ENCODE data around the gene SLC16A8. TPM values are rescaled to one million over a fixed set of nuclear protein-coding genes. Genes with fewer than 3 reads are reported as not detected.

The SLC16A8 gene
- total RNA-seq, 1 experiment from 2014 or later: 1.1 TPM

DNA sequence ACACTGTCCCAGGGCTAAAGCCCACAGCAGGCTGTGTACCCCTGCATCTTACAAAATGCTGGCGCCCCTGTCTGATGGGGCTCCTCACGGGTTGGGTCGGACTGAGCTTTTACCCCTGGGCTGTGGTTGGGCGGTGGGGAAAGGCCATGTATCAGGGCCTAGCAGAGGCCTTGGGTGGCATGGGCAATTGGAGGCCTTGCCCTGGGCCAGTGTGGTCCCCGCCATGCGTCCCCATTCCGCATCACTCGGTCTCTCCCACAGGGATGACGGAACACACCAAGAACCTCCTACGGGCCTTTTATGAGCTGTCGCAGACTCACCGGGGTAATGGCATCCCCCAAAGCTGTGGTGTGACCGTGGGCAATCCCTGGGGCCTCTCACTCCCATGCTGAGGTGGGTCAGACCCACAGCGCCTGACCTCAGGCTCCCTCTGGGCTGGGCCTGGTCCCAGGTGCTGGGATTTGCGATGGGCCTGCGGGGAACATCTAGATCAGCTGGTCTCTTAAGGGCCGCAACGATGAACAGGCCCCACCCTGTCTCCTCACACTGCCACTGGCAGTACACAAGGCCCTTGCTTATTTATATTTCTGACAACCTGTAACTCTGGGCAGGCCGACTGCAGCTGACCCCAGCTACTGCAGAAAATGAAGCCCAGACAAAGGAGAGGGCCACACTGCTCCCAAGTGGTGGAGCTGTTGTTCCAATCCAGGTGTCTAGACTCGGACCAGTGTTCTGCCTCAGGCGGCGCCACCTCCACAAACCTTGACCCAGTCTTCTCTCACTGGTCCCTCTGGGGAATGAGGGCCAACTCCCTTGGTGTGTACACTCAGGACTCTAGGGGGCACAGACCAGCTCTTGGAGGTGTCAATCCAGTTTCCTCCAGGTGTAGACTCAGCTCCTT is 12.3 kb downstream of the SLC16A8 start:
- H2BK12ac ChIP-seq (ENCODE audit: insufficient read length, low read depth, low read length): no peak overlapping the region
- Mint-ChIP-seq H3K27me3 (ENCODE audit: low read depth) (no peaks in the 10 kb centered on the region), H3K9me3 (no peaks in the 10 kb centered on the region), H3K36me3 (ENCODE audit: insufficient read depth in 1 of 3, low read depth in 3 of 3) (peaks cover 9 to 61% (median 38%) of the 10 kb centered on the region in 3 experiments; a peak in 6 of 7 replicates), H3K27ac (no peak overlapping the region), H3K4me1 (peaks cover 0 to 10% of the 10 kb centered on the region in 2 experiments; a peak in 2 of 4 replicates), H3K4me3 (no peak overlapping the region)
- H2BK20ac ChIP-seq (ENCODE audit: low read depth, low read length, poor library complexity, severe bottlenecking): no peak overlapping the region
- no peak overlapping the region for H3K4me2 ChIP-seq (ENCODE audit: insufficient read depth, insufficient read length, low read length)
- H2AFZ ChIP-seq (ENCODE audit: low read length): no peak overlapping the region
- no peak overlapping the region for H3K18ac ChIP-seq (ENCODE audit: insufficient read length, low read depth, low read length)
- H2BK5ac ChIP-seq (ENCODE audit: insufficient read length, low read length): no peak overlapping the region
- H3K4ac ChIP-seq (ENCODE audit: low read depth, low read length): no peak overlapping the region
- no peaks in the 10 kb centered on the region for H3K4me1 ChIP-seq (ENCODE audit: insufficient read depth, low read length)
- no peak overlapping the region for H4K5ac ChIP-seq (ENCODE audit: insufficient read length, low read depth, low read length)
- H4K8ac ChIP-seq (replicated peaks; ENCODE audit: insufficient read length, low read depth, low read length): no peak overlapping the region
- no peak overlapping the region for H3K56ac ChIP-seq (ENCODE audit: insufficient read length, low read depth, low read length)
- no peaks in the 10 kb centered on the region for H3K79me1 ChIP-seq (ENCODE audit: insufficient read depth, low read depth, low read length, poor library complexity, severe bottlenecking)
- no CpG with 5 or more reads among the region's 22 CpGs for WGBS (ENCODE audit: extremely low coverage, insufficient read length, low lambda C conversion rate)
- no peaks in the 10 kb centered on the region for H3K9me3 ChIP-seq (ENCODE audit: control insufficient read depth, low read depth, low read length)
- no peak overlapping the region for H3K14ac ChIP-seq (ENCODE audit: insufficient read depth, low read length)
- TF ChIP-seq, protein P1, sequence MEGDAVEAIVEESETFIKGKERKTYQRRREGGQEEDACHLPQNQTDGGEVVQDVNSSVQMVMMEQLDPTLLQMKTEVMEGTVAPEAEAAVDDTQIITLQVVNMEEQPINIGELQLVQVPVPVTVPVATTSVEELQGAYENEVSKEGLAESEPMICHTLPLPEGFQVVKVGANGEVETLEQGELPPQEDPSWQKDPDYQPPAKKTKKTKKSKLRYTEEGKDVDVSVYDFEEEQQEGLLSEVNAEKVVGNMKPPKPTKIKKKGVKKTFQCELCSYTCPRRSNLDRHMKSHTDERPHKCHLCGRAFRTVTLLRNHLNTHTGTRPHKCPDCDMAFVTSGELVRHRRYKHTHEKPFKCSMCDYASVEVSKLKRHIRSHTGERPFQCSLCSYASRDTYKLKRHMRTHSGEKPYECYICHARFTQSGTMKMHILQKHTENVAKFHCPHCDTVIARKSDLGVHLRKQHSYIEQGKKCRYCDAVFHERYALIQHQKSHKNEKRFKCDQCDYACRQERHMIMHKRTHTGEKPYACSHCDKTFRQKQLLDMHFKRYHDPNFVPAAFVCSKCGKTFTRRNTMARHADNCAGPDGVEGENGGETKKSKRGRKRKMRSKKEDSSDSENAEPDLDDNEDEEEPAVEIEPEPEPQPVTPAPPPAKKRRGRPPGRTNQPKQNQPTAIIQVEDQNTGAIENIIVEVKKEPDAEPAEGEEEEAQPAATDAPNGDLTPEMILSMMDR (conservative IDR thresholded peaks at IDR 0.05): no peak
- no peaks in the 10 kb centered on the region for H3K27me3 ChIP-seq (ENCODE audit: insufficient read depth, low read length)
- no peak overlapping the region for H3T11ph ChIP-seq (ENCODE audit: low read length)
- no peak overlapping the region for H2BK120ac ChIP-seq (ENCODE audit: low read depth, low read length, poor library complexity, severe bottlenecking)
- H4K20me1 ChIP-seq (ENCODE audit: control insufficient read depth, insufficient read depth, insufficient read length): no peaks in the 10 kb centered on the region
- H2BK15ac ChIP-seq (ENCODE audit: low read depth, low read length): no peak overlapping the region
- no peak overlapping the region for H4K91ac ChIP-seq (ENCODE audit: insufficient read length, low read depth, low read length)
- H3K23ac ChIP-seq (ENCODE audit: insufficient read length, low read depth, low read length): no peak overlapping the region
- H2AK5ac ChIP-seq (ENCODE audit: insufficient read length, low read length): no peak overlapping the region
- H3K23me2 ChIP-seq (ENCODE audit: insufficient read length, low read depth, low read length, poor library complexity, severe bottlenecking): no peaks in the 10 kb centered on the region
- H3K9ac ChIP-seq (ENCODE audit: extremely low read depth, insufficient read length, low read length): no peak overlapping the region
- H3K79me2 ChIP-seq (ENCODE audit: insufficient read depth, low read length): no peaks in the 10 kb centered on the region
- H3K27ac ChIP-seq (ENCODE audit: insufficient read length, low read depth, low read length): no peak overlapping the region
- no peak for DNase-seq
